NCI-H82 treated with DMSO at 0.1 percent for 48 hours (cell line): ENCODE data around the gene ITGA5.

Source experiments
- DNase-seq: peaks from one replicate; lab custom pipeline; 2025; ENCODE audit not compliant: unreplicated experiment; lab: John Stamatoyannopoulos, UW

Gene ITGA5

GRCh38 chr12:54431911-54432814 lies 13.1 kb upstream of the ITGA5 start:
- DNase-seq: no peak

GRCh38 chr12:54430471-54431069 lies 11.5 kb upstream of the ITGA5 start:
- no peak for DNase-seq

- DNase-seq: no peak
Observed at GRCh38 chr12:54429014-54429471, 10.0 kb upstream of the ITGA5 start.

- no peak for DNase-seq
Observed at GRCh38 chr12:54428050-54429013, 9.3 kb upstream of the ITGA5 start.

- no peak for DNase-seq
Observed at GRCh38 chr12:54427106-54427505, 8.0 kb upstream of the ITGA5 start.

- DNase-seq: no peak
Observed at GRCh38 chr12:54426690-54427089, 7.6 kb upstream of the ITGA5 start.

GRCh38 chr12:54425702-54426101 lies 6.6 kb upstream of the ITGA5 start:
- no peak for DNase-seq

GRCh38 chr12:54424224-54424623 lies 5.2 kb upstream of the ITGA5 start:
- no peak for DNase-seq

GRCh38 chr12:54423816-54424150 lies 4.7 kb upstream of the ITGA5 start:
- no peak for DNase-seq

- no peak for DNase-seq
Observed at GRCh38 chr12:54421879-54422250, 2.8 kb upstream of the ITGA5 start.

GRCh38 chr12:54421175-54421878 lies 2.3 kb upstream of the ITGA5 start:
- no peak for DNase-seq

GRCh38 chr12:54420766-54421144 lies 1.7 kb upstream of the ITGA5 start:
- DNase-seq: no peak

GRCh38 chr12:54418441-54419087 lies 502 bp downstream of the ITGA5 start:
- no peak for DNase-seq

GRCh38 chr12:54417712-54418440 lies 1.2 kb downstream of the ITGA5 start:
- no peak for DNase-seq

- no peak for DNase-seq
Observed at GRCh38 chr12:54416687-54417603, 2.1 kb downstream of the ITGA5 start.

GRCh38 chr12:54415221-54415929 lies 3.7 kb downstream of the ITGA5 start:
- no peak for DNase-seq

GRCh38 chr12:54413284-54414190 lies 5.5 kb downstream of the ITGA5 start:
- no peak for DNase-seq
